GM21526 (cell line): ENCODE results near the gene BRI3.

Source experiments
- ATAC-seq: cut with Tn5 transposase; IDR thresholded peaks from one replicate; pipeline ENCODE4 v1.9.1; 2021; ENCODE audit warnings: moderate library complexity; ENCODE audit not compliant: unreplicated experiment, low FRiP score

Gene BRI3

GRCh38 chr7:98251601-98252424 lies 29.7 kb upstream of the BRI3 start, which contains the start of gene TECPR1:
TECPR1 (minus strand) TSS chr7:98252232; CDS start chr7:98246146, 6,086 bp downstream.
- ATAC-seq: peak; percentile 95

GRCh38 chr7:98252425-98253054 lies 28.9 kb upstream of the BRI3 start:
- ATAC-seq: no peak

- ATAC-seq: no peak
Measured at GRCh38 chr7:98254516-98254915, 27.0 kb upstream of the BRI3 start.

DNA sequence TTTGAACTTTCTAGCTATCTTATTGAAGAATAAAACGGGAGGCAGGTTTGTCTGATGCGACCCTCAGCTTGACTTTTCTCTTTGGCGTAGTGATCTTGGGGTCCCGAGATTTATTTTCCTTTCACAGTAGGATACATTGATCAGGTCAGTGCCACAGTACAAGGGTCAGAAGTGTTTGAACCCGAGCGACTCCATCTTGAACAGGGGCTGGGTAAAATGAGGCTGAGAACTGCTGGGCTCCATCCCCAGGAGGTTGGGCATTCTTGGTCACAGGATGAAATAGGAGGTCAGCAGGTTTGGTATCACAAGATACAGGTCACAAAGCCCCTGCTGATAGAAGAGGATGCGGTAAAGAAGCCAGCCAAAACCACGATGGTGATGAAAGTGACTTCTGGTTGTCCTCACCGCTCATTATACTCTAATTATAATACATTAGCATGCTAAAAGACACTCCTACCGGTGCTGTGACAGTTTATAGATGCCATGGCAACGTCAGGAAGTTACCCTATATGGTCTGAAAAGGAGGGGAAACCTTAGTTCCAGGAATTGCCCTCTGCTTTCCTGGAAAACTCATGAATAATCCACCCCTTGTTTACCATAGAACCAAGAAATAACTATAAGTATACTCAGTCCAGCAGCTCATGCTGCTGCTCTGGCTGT lies 26.4 kb upstream of the BRI3 start:
- ATAC-seq: no peak

- no peak for ATAC-seq
Measured at GRCh38 chr7:98256431-98256830, 25.1 kb upstream of the BRI3 start.

- no peak for ATAC-seq
Measured at GRCh38 chr7:98257701-98258100, 23.8 kb upstream of the BRI3 start.

DNA sequence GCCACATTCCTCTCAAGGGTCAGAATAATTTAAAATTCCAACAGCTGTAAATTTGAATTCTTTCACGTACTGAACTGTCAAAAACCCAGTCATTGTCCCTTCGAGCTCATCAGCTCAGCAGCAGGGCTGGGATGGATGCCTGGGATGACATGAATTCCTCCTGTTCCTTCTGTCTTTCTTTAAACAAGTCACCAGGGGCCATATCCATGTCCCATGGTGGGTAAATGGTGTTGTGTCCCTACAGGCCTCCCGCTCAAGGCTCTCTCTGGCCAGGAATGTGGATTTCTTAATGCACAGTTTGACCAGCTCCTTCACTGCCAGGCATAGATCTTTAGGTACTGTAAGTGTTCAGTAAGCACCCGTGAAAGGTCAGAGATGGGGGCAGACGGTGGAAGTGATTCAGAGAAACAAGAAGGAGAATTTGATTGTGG lies 15.6 kb upstream of the BRI3 start:
- no peak for ATAC-seq

DNA sequence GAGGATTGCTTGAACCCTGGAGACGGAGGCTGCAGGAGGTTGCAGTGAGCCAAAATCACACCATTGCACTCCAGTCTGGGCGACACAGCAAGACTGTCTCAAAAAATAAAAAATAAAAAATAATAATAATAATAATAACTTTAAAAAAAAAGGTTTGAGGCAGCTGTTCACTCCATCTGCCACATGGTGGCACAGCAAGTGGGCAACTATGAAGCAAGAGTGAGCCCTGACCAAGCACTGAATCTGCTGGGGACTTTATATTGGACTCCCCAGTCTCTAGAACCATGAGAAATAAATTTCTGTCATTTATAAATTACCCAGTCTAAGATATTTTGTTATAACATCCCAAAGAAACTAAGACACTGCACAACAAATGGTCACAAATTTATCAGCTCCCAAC lies 14.6 kb upstream of the BRI3 start:
- no peak for ATAC-seq

DNA sequence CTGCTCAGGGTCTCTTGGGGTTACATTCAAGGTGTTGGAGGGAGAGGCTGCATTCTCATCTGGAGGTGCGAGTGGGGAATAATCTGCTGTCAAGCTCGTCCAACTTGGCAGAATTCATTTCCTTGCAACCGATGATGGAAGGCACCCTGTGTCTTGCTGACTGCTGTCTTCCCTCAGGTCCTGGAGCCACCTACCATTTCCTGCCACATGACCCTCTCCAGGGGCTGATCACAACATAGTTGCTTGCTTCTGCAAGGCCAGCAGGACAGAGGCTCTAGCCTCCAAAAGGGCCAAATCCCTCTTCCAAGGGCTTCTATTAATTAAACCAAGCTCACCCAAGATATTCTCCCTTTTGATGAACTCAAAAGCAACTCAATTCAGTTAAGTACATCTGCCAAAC lies 14.2 kb upstream of the BRI3 start:
- ATAC-seq: no peak

DNA sequence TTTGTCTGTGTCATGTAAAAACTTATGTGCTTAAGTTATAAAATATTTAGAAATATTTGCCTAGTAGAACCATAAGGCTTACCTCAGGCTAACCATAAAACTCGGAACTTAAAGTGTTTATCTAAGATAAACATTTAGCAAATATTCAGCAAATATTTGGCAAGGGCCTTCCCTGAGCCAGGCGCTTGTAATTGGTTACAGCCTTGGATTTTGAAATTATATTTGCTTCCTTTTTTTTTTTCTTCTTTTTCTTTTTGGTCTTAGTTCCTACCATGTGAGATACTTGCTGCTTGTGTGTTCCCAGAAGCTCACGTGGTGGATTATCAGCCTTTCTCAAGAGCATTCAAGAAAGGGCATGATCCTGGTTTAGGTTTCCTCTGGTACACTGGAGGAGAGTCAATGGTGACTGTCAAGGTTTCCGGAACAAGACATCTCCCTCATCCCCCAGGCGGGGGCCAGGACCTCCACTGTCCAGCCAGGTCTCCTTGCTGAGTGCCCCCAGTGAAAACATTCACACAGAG lies 5.2 kb upstream of the BRI3 start:
- no peak for ATAC-seq

GRCh38 chr7:98278408-98278807 lies 3.1 kb upstream of the BRI3 start:
- no peak for ATAC-seq

- no peak for ATAC-seq
Measured at GRCh38 chr7:98278936-98279335, 2.5 kb upstream of the BRI3 start.

DNA sequence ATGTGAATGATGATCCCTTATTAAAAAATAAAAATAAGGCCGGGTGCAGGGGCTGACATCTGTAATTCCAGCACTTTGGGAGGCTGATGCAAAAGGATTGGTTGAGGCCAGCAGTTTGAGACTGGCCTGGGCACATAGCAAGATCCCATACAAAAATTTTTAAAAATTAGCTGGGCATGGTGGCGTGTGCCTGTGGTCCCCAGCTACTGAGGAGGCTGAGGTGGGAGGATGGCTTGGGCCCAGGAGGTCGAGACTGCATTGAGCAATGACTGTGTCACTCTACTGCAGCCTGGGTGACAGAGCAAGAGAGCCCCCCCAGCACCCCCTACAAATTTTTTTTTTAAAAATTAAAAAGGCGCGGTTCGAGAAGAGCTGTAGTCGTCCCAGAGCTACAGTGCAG lies 1.2 kb upstream of the BRI3 start:
- ATAC-seq: no peak

GRCh38 chr7:98281757-98282606 lies 496 bp downstream of the BRI3 start:
- peak; percentile 9 for ATAC-seq

DNA sequence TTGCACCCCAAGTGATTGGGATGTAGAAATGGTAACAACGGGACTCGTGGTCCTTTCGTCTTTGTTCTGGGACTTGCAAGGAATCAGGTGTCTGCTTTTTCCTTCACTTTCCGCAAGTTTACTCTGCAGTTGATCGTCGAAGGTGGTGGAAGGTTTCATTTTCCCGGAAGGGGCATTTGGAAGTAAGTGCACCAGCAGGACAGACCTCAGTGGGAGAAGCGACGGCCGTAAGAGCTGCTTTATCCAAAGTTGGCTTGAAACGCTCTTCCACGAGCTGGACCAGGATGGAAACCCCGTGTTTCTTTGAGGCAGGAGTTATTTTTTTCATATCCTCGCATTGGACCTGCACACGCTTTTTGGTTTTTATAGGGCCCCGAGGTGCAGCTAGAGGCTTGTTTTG lies 1.2 kb downstream of the BRI3 start:
- ATAC-seq: no peak

DNA sequence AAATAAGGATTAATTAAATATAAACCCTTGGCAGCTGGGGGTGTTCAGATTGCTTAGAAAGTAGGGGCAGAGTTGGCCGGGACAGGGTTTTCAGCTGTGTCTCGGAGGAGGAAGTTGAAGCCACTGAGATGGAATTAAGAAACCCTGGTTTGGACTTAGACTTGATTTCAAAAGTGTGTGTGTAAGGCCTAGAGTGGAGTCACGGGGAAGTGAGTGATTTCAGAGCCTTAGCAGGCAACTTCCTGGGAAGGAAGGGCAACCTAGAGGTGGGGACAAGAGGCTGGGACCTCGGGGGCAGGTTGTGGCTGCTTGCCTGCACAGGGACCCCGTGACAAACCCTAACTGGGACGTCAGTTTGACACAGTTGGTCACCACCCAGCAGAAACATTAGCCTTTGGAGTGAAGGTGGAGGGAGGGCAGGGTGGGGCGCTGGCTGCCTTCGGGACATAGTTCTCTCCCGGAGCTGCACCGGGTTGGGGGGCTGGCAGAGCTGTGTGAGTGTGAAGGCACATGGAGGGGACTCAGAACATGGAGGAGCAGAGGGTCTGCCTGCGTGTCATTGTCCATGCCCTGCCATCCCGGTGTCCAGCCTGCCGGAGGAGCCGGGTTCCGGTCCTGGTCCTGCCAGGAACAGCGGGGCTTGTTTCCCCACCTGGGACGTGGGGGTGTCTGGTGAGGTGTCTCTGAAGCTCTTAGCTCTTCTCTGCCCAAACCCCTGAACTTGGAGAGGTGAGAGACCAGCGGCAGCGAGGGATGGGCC lies 1.8 kb downstream of the BRI3 start:
- ATAC-seq: no peak

- no peak for ATAC-seq
Measured at GRCh38 chr7:98283887-98284222, 2.4 kb downstream of the BRI3 start.

- ATAC-seq: no peak
Measured at GRCh38 chr7:98284335-98285036, 3.0 kb downstream of the BRI3 start.
